Endothelial cell of umbilical vein (primary cell): Measurements from ENCODE around the gene PTPRK. TPM values are rescaled to one million over a fixed set of nuclear protein-coding genes. Genes with fewer than 3 reads are reported as not detected.

ENCODE experiments used
- BruUV-seq: library from RNA; stranded (reverse); fragments of 400-500 nt; replicated peaks from 2 replicates; lab custom pipeline; 2021; lab: Mats Ljungman, UMichigan
- CTCF ChIA-PET: fragments of 300-600, 350-600 bp; sonication (Branson Sonifier 250); formaldehyde crosslinking; loops from one replicate; lab custom pipeline; 2021; ENCODE audit warnings: antibody characterized with exemption, inconsistent platforms; lab: Charles Lee
- POLR2A ChIA-PET: fragments of 300-600, 350-600 bp; sonication (Branson Sonifier 250); formaldehyde crosslinking; loops from one replicate; lab custom pipeline; 2021; ENCODE audit warnings: antibody characterized with exemption, inconsistent platforms; lab: Charles Lee
- DNase-seq: peaks from one replicate; pipeline ENCODE4 v3.0.0-alpha.2; 2011; ENCODE audit warnings: low read depth, low spot score
- FAIRE-seq: peaks from 2 replicates; lab custom pipeline; 2011; peaks lifted over from hg19 to GRCh38; lab: Jason Lieb, UNC
- H2AFZ ChIP-seq: 2 replicates; pipeline ENCODE4 v1.6.0; 2012; ENCODE audit warnings: low read depth, low read length, control low read depth, inconsistent platforms
- H3K27ac ChIP-seq: 2 replicates; pipeline ENCODE4 v1.5.1; 2011; ENCODE audit warnings: low read depth, mild to moderate bottlenecking, control low read depth, low read length, moderate library complexity; ENCODE audit not compliant: insufficient read depth
- H3K27me3 ChIP-seq, 2 experiments: 2 replicates each; pipeline versions ENCODE4 v1.6.0 to v1.6.1; 2011; ENCODE audit warnings: low read length in 2 of 2, mixed read lengths in 1 of 2; ENCODE audit not compliant: control insufficient read depth in 2 of 2, insufficient read depth in 2 of 2
- H3K36me3 ChIP-seq, 2 experiments: 2 replicates in 1 of 2; 3 replicates in 1 of 2; pipeline ENCODE4 v1.5.1; 2011; ENCODE audit warnings: low read length in 2 of 2, mild to moderate bottlenecking in 1 of 2, moderate library complexity in 1 of 2; ENCODE audit not compliant: control insufficient read depth in 2 of 2, insufficient read depth in 2 of 2; ENCODE audit errors: extremely low read depth in 1 of 2
- H3K4me1 ChIP-seq: 3 replicates; pipeline ENCODE4 v1.5.1; 2011; ENCODE audit warnings: mild to moderate bottlenecking, low read length; ENCODE audit not compliant: control insufficient read depth, insufficient read depth; ENCODE audit errors: extremely low read depth
- H3K4me2 ChIP-seq: 2 replicates; pipeline ENCODE4 v1.6.1; 2011; ENCODE audit warnings: low read length, control low read depth, mixed read lengths; ENCODE audit not compliant: insufficient read depth
- H3K4me3 ChIP-seq, 3 experiments: fragments of 200-600 bp in 1 of 3; sonication (generic), shearing (Covaris generic) in 1 of 3; replicated peaks in 1 of 3; 2 replicates each; pipeline ENCODE4 v1.5.1; 2011 to 2016; ENCODE audit warnings: control low read depth in 3 of 3, low read length in 3 of 3, mild to moderate bottlenecking in 2 of 3, inconsistent platforms in 1 of 3, low read depth in 1 of 3, moderate library complexity in 1 of 3; ENCODE audit not compliant: insufficient read depth in 1 of 3
- H3K79me2 ChIP-seq: 2 replicates; pipeline ENCODE4 v1.6.0; 2012; ENCODE audit warnings: low read length, inconsistent platforms; ENCODE audit not compliant: control insufficient read depth, insufficient read depth
- H3K9ac ChIP-seq: replicated peaks from 2 replicates; pipeline ENCODE3; 2011; ENCODE audit warnings: low read length, control low read depth; ENCODE audit not compliant: insufficient read depth; ENCODE audit errors: extremely low read depth
- H3K9me1 ChIP-seq: replicated peaks from 3 replicates; pipeline ENCODE4 v1.6.0; 2011; ENCODE audit warnings: mild to moderate bottlenecking, low read length; ENCODE audit not compliant: control insufficient read depth, insufficient read depth; ENCODE audit errors: extremely low read depth
- H3K9me3 ChIP-seq: replicated peaks from 2 replicates; pipeline ENCODE4 v1.5.1; 2012; ENCODE audit warnings: low read length, inconsistent platforms; ENCODE audit not compliant: control insufficient read depth, insufficient read depth
- H4K20me1 ChIP-seq: replicated peaks from 2 replicates; pipeline ENCODE3; 2011; ENCODE audit warnings: mild to moderate bottlenecking, low read length; ENCODE audit not compliant: control insufficient read depth, insufficient read depth; ENCODE audit errors: extremely low read depth
- CTCF ChIP-seq, 2 donors: IDR thresholded peaks; 1 replicate in 1 of 2; 2 replicates in 1 of 2; pipeline ENCODE4 v1.5.1; 2011; ENCODE audit warnings: low read length in 2 of 2, mild to moderate bottlenecking in 2 of 2, moderate library complexity in 2 of 2, control low read depth in 1 of 2, inconsistent platforms in 1 of 2, low read depth in 1 of 2; ENCODE audit not compliant: insufficient read depth in 1 of 2; ENCODE audit errors: extremely low read depth in 1 of 2
- EZH2 ChIP-seq: IDR thresholded peaks from 2 replicates; pipeline ENCODE4 v1.6.1; 2012; ENCODE audit warnings: borderline replicate concordance, low read depth, mild to moderate bottlenecking, moderate library complexity, low read length, inconsistent platforms; ENCODE audit not compliant: severe bottlenecking
- FOS ChIP-seq: IDR thresholded peaks from 2 replicates; pipeline ENCODE4 v1.6.1; 2011; ENCODE audit warnings: mild to moderate bottlenecking, low read length, moderate library complexity, borderline replicate concordance; ENCODE audit not compliant: insufficient read depth
- GATA2 ChIP-seq: IDR thresholded peaks from 2 replicates; pipeline ENCODE4 v1.7.0; 2011; ENCODE audit warnings: low read depth, mild to moderate bottlenecking, moderate library complexity, mixed read lengths, low read length; ENCODE audit not compliant: insufficient read length, insufficient read depth
- JUN ChIP-seq: IDR thresholded peaks from 2 replicates; pipeline ENCODE4 v1.6.1; 2011; ENCODE audit warnings: borderline replicate concordance, low read depth; ENCODE audit not compliant: insufficient read length, insufficient read depth
- MAX ChIP-seq: IDR thresholded peaks from 2 replicates; pipeline ENCODE4 v1.6.1; 2011; ENCODE audit not compliant: insufficient read depth, insufficient read length
- MYC ChIP-seq: IDR thresholded peaks from one replicate; pipeline ENCODE4 v1.6.1; 2011; ENCODE audit warnings: mild to moderate bottlenecking, low read depth, low read length
- POLR2A ChIP-seq: IDR thresholded peaks from 2 replicates; pipeline ENCODE4 v1.6.1; 2012; ENCODE audit warnings: low read depth, mild to moderate bottlenecking, control low read depth, low read length
- POLR2AphosphoS5 ChIP-seq: IDR thresholded peaks from 2 replicates; pipeline ENCODE4 v1.6.1; 2012; ENCODE audit warnings: low read depth, mild to moderate bottlenecking, control low read depth, low read length, moderate library complexity; ENCODE audit not compliant: insufficient read depth
- dilution Hi-C: fragments of 300-500 bp; cut with MboI; formaldehyde crosslinking; loops from one replicate; pipeline ENCODE4 v1.15.0; 2019; ENCODE audit warnings: low sequenced_read_pairs; ENCODE audit not compliant: extremely low pct_ligation_motif_present
- intact Hi-C: fragments of 100-400 bp; cut with micrococcal nuclease; formaldehyde crosslinking; loops from one replicate; pipeline ENCODE4 v1.10.0; 2022
- polyA plus RNA-seq, 4 experiments: library from polyadenylated mRNA; depleted of rRNA in 3 of 4; stranded (reverse) in 3 of 4; unstranded in 1 of 4; fragments of >200 nt; gene quantifications; 2 replicates each; pipeline versions ENCODE4 v1.2.1 to v1.2.3, GENCODE V29; 2011 to 2012; ENCODE audit warnings: missing spikeins in 1 of 4
- total RNA-seq: library from RNA; stranded (reverse); gene quantifications from 2 replicates; pipeline ENCODE4 v1.2.3, GENCODE V29; 2021

PTPRK gene
- total and polyA plus RNA-seq, 2 donors (not counting 3 experiments of a cell fraction or from before 2014, with no cell fraction given) = 15.2 to 74.0 TPM

GRCh38 chr6:128144320-128144719, 376.1 kb downstream of the PTPRK start:
- no peaks in the 10 kb centered on the region for H3K27me3 ChIP-seq
- no peak overlapping the region for H3K9ac ChIP-seq
- no peaks in the 10 kb centered on the region for H3K79me2 ChIP-seq
- no peaks in the 10 kb centered on the region for H3K4me1 ChIP-seq
- no TSS peak for BruUV-seq
- TF ChIP-seq FOS = no peak
- no peak for TF ChIP-seq CTCF (IDR thresholded peaks at IDR 0.05; ENCODE audit: extremely low read depth in 1 of 2, insufficient read depth in 1 of 2, low read depth in 1 of 2, low read length in 2 of 2)
- no peak for TF ChIP-seq POLR2A
- TF ChIP-seq JUN = no peak
- TF ChIP-seq MAX = no peak
- TF ChIP-seq GATA2 = no peak
- no peak for TF ChIP-seq POLR2AphosphoS5
- TF ChIP-seq MYC = no peak
- no peak for TF ChIP-seq EZH2
- H3K4me3 ChIP-seq = no peak overlapping the region
- H4K20me1 ChIP-seq = no peaks in the 10 kb centered on the region
- H3K27ac ChIP-seq = no peak overlapping the region
- CTCF ChIA-PET = interaction anchor here (1.3 kb wide), 1 partner anchor 9 kb away, joined by 4 read pairs; no protein-coding TSS in a partner anchor
- no peak for FAIRE-seq
- dilution Hi-C loops = no loop called here
- H3K9me3 ChIP-seq = no peaks in the 10 kb centered on the region
- intact Hi-C loops = no loop called here
- POLR2A ChIA-PET = no interaction called here
- H3K36me3 ChIP-seq = peaks cover 0 to 2% of the 10 kb centered on the region in 2 experiments
- DNase-seq = no peak
- H3K9me1 ChIP-seq = no peaks in the 10 kb centered on the region
- no peak overlapping the region for H3K4me2 ChIP-seq
- H2AFZ ChIP-seq = no peak overlapping the region
